B cell (primary cell): ENCODE measurements around the gene TNFRSF9. TPM values are rescaled to one million over a fixed set of nuclear protein-coding genes. Genes with fewer than 3 reads are reported as not detected.

Experiments
- ATAC-seq: fragments of 200-7000 bp; cut with Tn5 transposase; one replicate; pipeline ENCODE4 v1.10.0; 2021; ENCODE audit warnings: low read depth, mild to moderate bottlenecking, moderate number of reproducible peaks, moderate library complexity
- CTCF ChIA-PET: fragments of 350-600 bp; sonication (Branson Sonifier 250); formaldehyde crosslinking; loops from one replicate; lab custom pipeline; 2021; ENCODE audit warnings: antibody characterized with exemption, inconsistent platforms; lab: Charles Lee
- POLR2A ChIA-PET: fragments of 350-600 bp; sonication (Branson Sonifier 250); formaldehyde crosslinking; loops from one replicate; lab custom pipeline; 2021; ENCODE audit warnings: antibody characterized with exemption; lab: Charles Lee
- DNase-seq: peaks from one replicate; pipeline ENCODE4 v3.0.0; 2013
- H2AFZ ChIP-seq: 2 replicates; pipeline ENCODE4 v1.6.1; 2012; ENCODE audit warnings: mild to moderate bottlenecking, low read depth, low read length; ENCODE audit not compliant: insufficient read depth, poor library complexity, severe bottlenecking
- H3K27ac ChIP-seq, 2 donors: 1 replicate in 1 of 2; 2 replicates in 1 of 2; pipeline ENCODE4 v1.5.1; 2012 to 2013; ENCODE audit warnings: low read length in 2 of 2, mild to moderate bottlenecking in 2 of 2, moderate library complexity in 1 of 2
- H3K27me3 ChIP-seq, 4 experiments: fragments of 200-600 bp in 1 of 4; sonication (generic) in 1 of 4; replicated peaks in 1 of 4; 1 replicate in 2 of 4; 2 replicates in 2 of 4; pipeline versions ENCODE4 v1.6.1 to v1.7.0; 2013 to 2016; ENCODE audit warnings: low read length in 3 of 4, mild to moderate bottlenecking in 2 of 4, mixed read lengths in 1 of 4, moderate library complexity in 1 of 4; ENCODE audit not compliant: insufficient read depth in 4 of 4, control insufficient read depth in 3 of 4; ENCODE audit errors: control extremely low read depth in 1 of 4
- H3K36me3 ChIP-seq, 2 experiments: replicated peaks in 1 of 2; 1 replicate in 1 of 2; 2 replicates in 1 of 2; pipeline versions ENCODE4 v1.6.1 to v1.7.1; 2013; ENCODE audit warnings: low read length in 1 of 2; ENCODE audit not compliant: insufficient read depth in 2 of 2, control insufficient read depth in 1 of 2; ENCODE audit errors: control extremely low read depth in 1 of 2, extremely low read depth in 1 of 2
- H3K4me1 ChIP-seq, 2 donors: fragments of 200-600 bp in 1 of 2; sonication (generic) in 1 of 2; 1 replicate in 1 of 2; 2 replicates in 1 of 2; pipeline versions ENCODE4 v1.5.1 to v1.6.1; 2013 to 2017; ENCODE audit warnings: low read length in 2 of 2; ENCODE audit not compliant: control insufficient read depth in 2 of 2, insufficient read depth in 2 of 2
- H3K4me2 ChIP-seq: replicated peaks from 2 replicates; pipeline ENCODE3; 2012; ENCODE audit warnings: mild to moderate bottlenecking, low read depth, low read length; ENCODE audit not compliant: poor library complexity, severe bottlenecking
- H3K4me3 ChIP-seq, 5 experiments: fragments of 200-600 bp in 1 of 5; sonication (generic) in 1 of 5; 1 replicate in 3 of 5; 2 replicates in 2 of 5; pipeline versions ENCODE4 v1.5.1 to v1.7.0; 2011 to 2016; ENCODE audit warnings: low read length in 4 of 5, mild to moderate bottlenecking in 4 of 5, low read depth in 2 of 5, control low read depth in 1 of 5, moderate library complexity in 1 of 5; ENCODE audit not compliant: insufficient read depth in 1 of 5; ENCODE audit errors: control extremely low read depth in 1 of 5, extremely low read depth in 1 of 5
- H3K79me2 ChIP-seq: fragments of 200-600 bp; sonication (generic); one replicate; pipeline ENCODE4 v1.6.0; 2016; ENCODE audit warnings: low read length; ENCODE audit not compliant: control insufficient read depth, insufficient read depth
- H3K9ac ChIP-seq: fragments of 200-600 bp; sonication (generic); 2 replicates; pipeline ENCODE4 v1.6.1; 2017; ENCODE audit warnings: mild to moderate bottlenecking, low read length, moderate library complexity
- H3K9me3 ChIP-seq, 3 donors: one replicate each; pipeline versions ENCODE4 v1.6.1 to v1.7.1; 2013; ENCODE audit warnings: low read length in 2 of 3; ENCODE audit not compliant: control insufficient read depth in 2 of 3, insufficient read depth in 1 of 3; ENCODE audit errors: control extremely low read depth in 1 of 3
- H4K20me1 ChIP-seq: 2 replicates; pipeline ENCODE4 v1.6.0; 2012; ENCODE audit warnings: mild to moderate bottlenecking, low read length; ENCODE audit not compliant: insufficient read depth, control insufficient read depth, poor library complexity, severe bottlenecking
- H3K27ac Mint-ChIP-seq: one replicate; pipeline ENCODE4 v1.8.0; 2021; ENCODE audit warnings: mixed read lengths
- H3K27me3 Mint-ChIP-seq: one replicate; pipeline ENCODE4 v1.8.0; 2021; ENCODE audit warnings: mixed read lengths
- H3K4me1 Mint-ChIP-seq: one replicate; pipeline ENCODE4 v1.8.0; 2021; ENCODE audit warnings: mixed read lengths
- H3K4me3 Mint-ChIP-seq: one replicate; pipeline ENCODE4 v1.8.0; 2021; ENCODE audit warnings: mixed read lengths
- H3K9me3 Mint-ChIP-seq: one replicate; pipeline ENCODE4 v1.8.0; 2022; ENCODE audit warnings: mixed read lengths; ENCODE audit not compliant: insufficient read depth
- CTCF ChIP-seq: fragments of 200-600 bp; IDR thresholded peaks from one replicate; pipeline ENCODE4 v1.8.0; 2022; ENCODE audit warnings: antibody characterized with exemption, mild to moderate bottlenecking
- EZH2 ChIP-seq: IDR thresholded peaks from 2 replicates; pipeline ENCODE4 v1.6.1; 2012; ENCODE audit warnings: borderline replicate concordance, low read depth, mild to moderate bottlenecking, moderate library complexity, low read length; ENCODE audit not compliant: insufficient read depth, poor library complexity, severe bottlenecking
- WGBS: methylation state at CpG from one replicate; pipeline ENCODE4 v1.1.5; 2013; ENCODE audit warnings: missing lambda C conversion rate; ENCODE audit not compliant: insufficient coverage; 5-methylcytosine and 5-hydroxymethylcytosine counted together
- intact Hi-C: fragments of 100-400 bp; cut with micrococcal nuclease; formaldehyde crosslinking; loops from one replicate; pipeline ENCODE4 v1.10.0; 2022
- polyA plus RNA-seq: library from polyadenylated mRNA; depleted of rRNA; stranded (reverse); fragments of >200 nt; gene quantifications from 2 replicates; pipeline ENCODE4 v1.2.3, GENCODE V29; 2012
- total RNA-seq, 2 donors: library from RNA; stranded (reverse); fragments of 120-200 nt in 1 of 2; gene quantifications; 1 replicate in 1 of 2; 2 replicates in 1 of 2; pipeline versions ENCODE4 v1.2.3 to v1.2.4, GENCODE V29; 2013 to 2022

The TNFRSF9 gene
- total and polyA plus RNA-seq, 2 donors (not counting 1 experiment from before 2014, with no cell fraction given) = 0.01 to 0.44 TPM

GRCh38 chr1:7980984-7981383 is 40.3 kb upstream of the TNFRSF9 start:
- Histone ChIP-seq H3K4me2 (no peak overlapping the region), H4K20me1 (peaks cover 5% of the 10 kb centered on the region), H3K9ac (no peak overlapping the region), H3K4me3 (no peak overlapping the region), H3K36me3 (peaks cover 13 to 75% of the 10 kb centered on the region in 2 experiments), H3K4me1 (peaks cover 4 to 6% of the 10 kb centered on the region in 2 donors), H3K79me2 (no peaks in the 10 kb centered on the region), H3K27ac (no peak overlapping the region), H2AFZ (no peak overlapping the region), H3K27me3 (no peaks in the 10 kb centered on the region), H3K9me3 (no peaks in the 10 kb centered on the region)
- no peaks in the 10 kb centered on the region for H3K9me3 Mint-ChIP-seq
- 96% methylated on average over 5 of the region's 7 CpGs for WGBS
- ChIA-PET CTCF (interaction anchor here (1.2 to 4.6 kb wide), 3 partner anchors 35 to 747 kb away, joined by 3 to 40 read pairs (median 3); no protein-coding TSS in a partner anchor), POLR2A (no interaction called here)
- no peak for ATAC-seq
- intact Hi-C loops = no loop called here
- H3K27me3 Mint-ChIP-seq = no peaks in the 10 kb centered on the region
- no peak overlapping the region for H3K27ac Mint-ChIP-seq
- peaks cover 5% of the 10 kb centered on the region for H3K4me1 Mint-ChIP-seq
- H3K4me3 Mint-ChIP-seq = no peak overlapping the region
- TF ChIP-seq CTCF (no peak), EZH2 (no peak)
- no peak for DNase-seq

GRCh38 chr1:7975212-7975865 is 34.7 kb upstream of the TNFRSF9 start:
- H2AFZ ChIP-seq = no peak overlapping the region
- H3K79me2 ChIP-seq = peaks cover 26% of the 10 kb centered on the region
- H3K4me1 ChIP-seq = no peaks in the 10 kb centered on the region
- Mint-ChIP-seq H3K27me3 (no peaks in the 10 kb centered on the region), H3K27ac (no peak overlapping the region), H3K9me3 (no peaks in the 10 kb centered on the region), H3K4me3 (no peak overlapping the region), H3K4me1 (no peaks in the 10 kb centered on the region)
- POLR2A ChIA-PET = interaction anchor here (0.5 to 0.6 kb wide), 2 partner anchors 13 to 405 kb away, joined by 3 to 5 read pairs; no protein-coding TSS in a partner anchor
- no peak for TF ChIP-seq EZH2
- peak; percentile 68 for TF ChIP-seq CTCF
- H3K4me2 ChIP-seq = no peak overlapping the region
- DNase-seq = peak; percentile 46
- ATAC-seq = peak; percentile 43
- H3K27ac ChIP-seq = no peak overlapping the region
- CTCF ChIA-PET = interaction anchor here (0.7 to 2.4 kb wide), 11 partner anchors 9 to 374 kb away, joined by 3 to 13 read pairs (median 4); no protein-coding TSS in a partner anchor
- no peaks in the 10 kb centered on the region for H3K9me3 ChIP-seq
- H3K4me3 ChIP-seq = no peak overlapping the region
- H3K36me3 ChIP-seq = peaks cover 3 to 61% of the 10 kb centered on the region in 2 experiments
- WGBS = 67% methylated on average over 3 of the region's 8 CpGs
- no peaks in the 10 kb centered on the region for H3K27me3 ChIP-seq
- intact Hi-C loops = no loop called here
- no peak overlapping the region for H3K9ac ChIP-seq
- peaks cover 17% of the 10 kb centered on the region for H4K20me1 ChIP-seq
